LNCAP (cell line): ENCODE measurements around the gene ZNF423.

Experiments
- CTCF ChIP-seq: fragments of 450-650 bp; IDR thresholded peaks from 2 replicates; pipeline ENCODE4 v1.5.1; 2017; ENCODE audit warnings: mild to moderate bottlenecking

ZNF423 gene

GRCh38 chr16:49688036-49688697 lies 167.7 kb downstream of the ZNF423 start:
- no peak for TF ChIP-seq CTCF

GRCh38 chr16:49687476-49688002 lies 168.4 kb downstream of the ZNF423 start:
- TF ChIP-seq CTCF: no peak

GRCh38 chr16:49684696-49685095 lies 171.2 kb downstream of the ZNF423 start:
- no peak for TF ChIP-seq CTCF

GRCh38 chr16:49682577-49683165 lies 173.2 kb downstream of the ZNF423 start:
- no peak for TF ChIP-seq CTCF

- TF ChIP-seq CTCF: no peak
These were observed 174.6 kb downstream of the ZNF423 start for GRCh38 chr16:49681217-49681883.

GRCh38 chr16:49679095-49679494 lies 176.8 kb downstream of the ZNF423 start:
- no peak for TF ChIP-seq CTCF

- TF ChIP-seq CTCF: no peak
These were observed 180.5 kb downstream of the ZNF423 start for GRCh38 chr16:49675413-49675812.
